ENCODE data around the gene VTN.

The VTN gene

DNA sequence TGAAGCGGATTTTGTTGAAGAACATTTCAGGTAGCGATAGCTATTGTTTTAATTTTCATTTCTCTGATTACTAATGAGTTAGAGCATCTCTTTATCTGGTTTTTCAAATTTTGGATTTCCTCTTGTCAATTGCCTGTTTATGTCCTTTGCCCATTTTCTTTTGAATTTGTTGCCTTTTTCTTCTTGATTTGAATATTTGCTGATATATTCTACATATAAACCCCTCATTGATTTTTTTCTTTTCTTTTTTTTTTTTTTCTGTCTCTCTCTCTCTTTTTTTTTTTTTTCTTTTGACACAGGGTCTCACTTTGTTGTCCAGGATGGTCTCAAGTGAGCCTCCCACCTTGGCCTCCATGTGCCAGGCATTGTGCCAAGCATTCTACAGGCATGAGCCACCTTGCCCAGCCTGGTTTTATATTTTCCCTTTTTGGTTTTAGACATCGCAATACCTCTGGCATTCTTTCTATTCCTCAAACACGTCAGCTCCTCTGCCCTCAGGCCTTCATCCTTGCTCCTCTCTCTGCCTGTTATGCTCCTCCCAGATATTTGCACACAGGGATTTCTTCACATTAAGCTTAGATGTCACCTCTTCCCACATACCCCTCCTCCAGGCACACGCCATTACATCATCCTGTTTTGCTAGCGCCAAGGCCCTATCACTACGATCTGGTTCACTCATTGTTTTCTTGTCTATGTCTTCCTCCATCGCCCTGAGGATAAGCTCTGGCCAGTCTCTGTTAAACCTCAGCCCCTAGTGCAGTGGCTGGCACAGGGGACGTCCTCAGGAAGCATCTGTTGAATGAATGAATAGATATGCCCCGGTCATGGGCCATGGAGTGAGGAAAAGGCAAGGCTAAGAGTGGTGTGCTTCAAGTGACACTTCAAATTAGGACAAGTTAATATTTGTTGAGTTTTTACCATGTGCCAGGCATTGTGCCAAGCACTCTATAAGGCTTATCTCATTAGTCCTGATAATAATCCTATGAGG, 10.0 kb upstream of the VTN start:
- DNase-seq (ENCODE audit: insufficient read length, low spot score) (no peak), FAIRE-seq (no peak)
- TF ChIP-seq CTCF (IDR thresholded peaks at IDR 0.05; ENCODE audit: insufficient read depth, missing control alignments) = no peak

- FAIRE-seq (no peak), DNase-seq (ENCODE audit: insufficient read length, low spot score) (no peak)
- TF ChIP-seq CTCF (IDR thresholded peaks at IDR 0.05; ENCODE audit: insufficient read depth, missing control alignments) = no peak
These were observed 2.8 kb upstream of the VTN start for GRCh38 chr17:28372945-28373274.

DNA sequence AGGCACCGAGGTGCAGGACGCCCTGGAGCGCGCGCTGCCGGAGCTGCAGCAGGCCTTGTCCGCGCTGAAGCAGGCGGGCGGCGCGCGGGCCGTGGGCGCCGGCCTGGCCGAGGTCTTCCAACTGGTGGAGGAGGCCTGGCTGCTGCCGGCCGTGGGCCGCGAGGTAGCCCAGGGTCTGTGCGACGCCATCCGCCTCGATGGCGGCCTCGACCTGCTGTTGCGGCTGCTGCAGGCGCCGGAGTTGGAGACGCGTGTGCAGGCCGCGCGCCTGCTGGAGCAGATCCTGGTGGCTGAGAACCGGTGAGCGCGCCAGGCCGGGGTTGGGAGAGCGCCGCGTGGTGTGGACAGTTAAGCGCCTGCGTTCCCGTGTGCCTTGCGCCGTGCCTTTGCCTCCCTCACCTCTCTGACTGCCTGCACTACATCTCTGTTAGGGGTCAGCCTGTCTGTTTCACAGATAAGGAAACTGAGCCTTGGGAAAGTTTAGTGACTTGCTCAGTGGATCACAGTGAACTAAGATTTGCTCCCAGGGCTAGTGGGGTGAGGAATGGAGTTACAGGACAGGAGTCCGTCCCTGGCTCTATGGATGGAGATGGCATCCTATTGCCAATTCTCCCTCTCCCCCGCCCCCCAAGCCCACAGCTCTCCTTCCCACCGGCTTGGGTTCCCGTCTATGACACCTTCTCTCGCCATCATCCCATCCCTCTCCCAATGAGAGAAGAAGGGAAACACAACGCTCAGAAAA, 2.3 kb upstream of the VTN start:
- no peak for DNase-seq (ENCODE audit: insufficient read length, low spot score)
- FAIRE-seq = no peak

GRCh38 chr17:28371245-28372202, 1.4 kb upstream of the VTN start, which contains the start of gene SARM1:
Gene SARM1 (plus strand): TSS chr17:28371694. CDS start chr17:28372033, 339 bp downstream.
- FAIRE-seq (no peak), DNase-seq (ENCODE audit: insufficient read length, low spot score) (peak; percentile 94)
- TF ChIP-seq CTCF (IDR thresholded peaks at IDR 0.05; ENCODE audit: insufficient read depth, missing control alignments) = no peak

More for the DNA sequence above, 2.3 kb upstream of the VTN start:
- TF ChIP-seq CTCF (IDR thresholded peaks at IDR 0.05; ENCODE audit: insufficient read depth, missing control alignments) = no peak

DNA sequence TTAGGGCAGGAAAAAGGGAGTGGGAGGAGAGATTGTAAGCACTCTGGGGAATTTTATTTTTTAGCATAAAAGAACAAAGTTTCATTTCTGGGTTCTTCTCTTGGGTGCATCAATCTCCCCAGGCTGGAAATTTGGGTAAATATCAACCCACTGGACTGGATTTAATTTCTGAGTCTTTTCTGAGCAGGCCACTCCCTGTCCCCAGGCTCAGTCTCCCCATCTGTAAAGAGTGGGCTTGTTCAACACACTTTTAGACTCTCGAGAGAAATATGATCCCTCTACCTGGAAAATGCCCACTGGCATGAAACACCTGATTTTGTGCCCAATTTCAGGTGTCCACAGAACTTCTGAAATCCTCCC, 617 bp upstream of the VTN start:
- TF ChIP-seq CTCF (IDR thresholded peaks at IDR 0.05; ENCODE audit: insufficient read depth, missing control alignments) = no peak
- FAIRE-seq = no peak
- DNase-seq (ENCODE audit: insufficient read length, low spot score) = no peak

DNA sequence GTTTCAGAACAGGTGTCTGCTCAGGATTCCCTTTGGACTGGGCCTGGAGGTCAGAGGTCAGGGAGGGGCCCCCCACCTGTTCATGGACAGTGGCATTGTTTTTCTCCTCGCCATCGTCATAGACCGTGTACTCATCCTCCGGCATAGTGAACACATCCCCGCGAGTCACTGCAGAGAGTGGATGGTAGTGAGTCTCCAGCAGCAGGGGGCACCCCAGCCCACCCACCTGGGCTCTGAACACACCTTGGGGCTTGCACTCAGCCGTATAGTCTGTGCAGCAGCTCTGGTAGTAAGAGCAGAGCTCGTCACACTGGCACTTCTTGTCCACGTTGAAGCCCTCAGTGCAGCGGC, 448 bp downstream of the VTN start:
- no peak for DNase-seq (ENCODE audit: insufficient read length, low spot score)
- peak; percentile 22 for TF ChIP-seq CTCF (IDR thresholded peaks at IDR 0.05; ENCODE audit: insufficient read depth, missing control alignments)
- no peak for FAIRE-seq
